ENCODE measurements around the gene TMEM61.
"Not testable (repeated sequence)": the region's sequence is repeated elsewhere in the genome, so short reads cannot be mapped to it uniquely, and the experiment has no call there.

Gene TMEM61

DNA sequence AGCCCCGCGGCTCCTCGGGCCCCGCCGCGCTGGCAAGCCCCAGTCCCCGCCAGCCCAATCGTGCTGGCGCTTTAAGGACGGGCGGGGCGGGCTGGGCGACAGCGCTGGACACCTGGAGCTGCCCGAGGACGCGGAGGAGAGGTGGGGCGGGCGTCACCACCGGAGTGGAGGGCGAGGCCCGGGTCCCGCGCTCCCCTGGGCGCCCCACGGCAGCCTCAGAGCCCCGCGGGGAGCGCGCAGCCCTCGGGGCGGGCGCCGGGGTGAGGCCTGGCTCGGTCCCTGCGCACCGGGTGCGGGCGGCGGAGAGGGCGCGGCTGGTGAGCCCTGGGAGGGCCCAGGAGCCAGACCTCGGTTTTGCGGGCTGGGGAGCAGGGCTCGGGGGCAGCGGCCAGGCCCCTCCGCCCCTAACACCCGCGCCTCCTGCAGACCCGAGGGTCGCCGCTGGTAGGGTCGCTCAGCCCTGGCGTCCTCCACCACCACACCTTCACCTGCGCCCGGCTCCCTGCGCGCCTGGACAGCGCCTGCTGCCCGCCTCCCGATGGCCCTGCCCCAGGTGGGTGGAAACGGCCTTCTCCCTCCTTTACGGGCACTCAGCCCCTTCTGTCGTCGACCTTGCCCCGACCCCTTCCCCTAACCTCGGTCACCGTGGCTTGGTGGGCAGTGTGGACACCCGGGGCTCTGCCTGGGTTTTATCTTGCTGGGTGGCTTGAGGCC lies at the start of gene TMEM61:
Gene TMEM61, plus strand, starts transcription at position 101 of the 714 bp plus-strand sequence. Its CDS starts 438 bp downstream, at position 539.
- DNase-seq, result no peak

- DNase-seq, result no peak
These were observed 49.1 kb upstream of the TMEM61 start for GRCh38 chr1:54931275-54931840.

DNA sequence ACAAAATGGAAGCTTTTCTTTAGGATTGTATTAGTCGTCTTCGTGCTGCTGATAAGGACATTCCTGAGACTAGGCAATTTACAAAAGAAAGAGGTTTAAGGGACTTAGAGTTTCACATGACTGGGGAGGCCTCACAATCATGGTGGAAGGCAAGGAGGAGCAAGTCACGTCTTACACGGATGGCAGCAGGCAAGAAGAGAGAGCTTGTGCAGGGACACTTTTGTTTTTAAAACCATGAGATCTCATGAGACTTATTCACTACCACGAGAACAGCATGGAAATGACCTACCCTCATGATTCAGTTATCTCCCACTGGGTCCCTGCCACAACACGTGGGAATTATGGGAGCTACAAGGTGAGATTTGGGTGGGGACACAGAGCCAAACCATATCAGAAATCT lies 46.3 kb upstream of the TMEM61 start:
- DNase-seq, result not testable (repeated sequence)

GRCh38 chr1:54934869-54935268 lies 45.6 kb upstream of the TMEM61 start:
- no peak for DNase-seq

DNA sequence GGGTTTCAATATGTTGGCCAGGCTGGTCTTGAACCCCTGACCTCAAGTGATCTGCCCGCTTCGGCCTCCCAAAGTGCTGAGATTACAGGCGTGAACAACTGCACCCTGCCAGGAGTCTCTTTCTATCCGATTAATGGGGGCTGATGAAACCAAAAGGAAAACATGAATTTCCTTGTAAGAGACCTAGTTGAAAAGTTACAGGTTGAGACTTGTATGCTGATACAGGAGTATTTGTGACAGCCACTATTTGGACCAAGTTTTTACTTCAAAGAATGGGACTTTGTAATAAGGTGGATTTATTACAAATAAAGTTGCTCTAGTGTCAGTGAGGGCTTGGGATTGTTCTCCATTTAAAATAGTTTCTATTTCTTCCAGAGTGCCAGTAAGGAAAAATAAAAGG lies 43.6 kb upstream of the TMEM61 start:
- DNase-seq, result no peak

GRCh38 chr1:54937469-54937868 lies 43.0 kb upstream of the TMEM61 start:
- DNase-seq, result no peak

GRCh38 chr1:54938955-54939354 lies 41.5 kb upstream of the TMEM61 start:
- not testable (repeated sequence) for DNase-seq

DNA sequence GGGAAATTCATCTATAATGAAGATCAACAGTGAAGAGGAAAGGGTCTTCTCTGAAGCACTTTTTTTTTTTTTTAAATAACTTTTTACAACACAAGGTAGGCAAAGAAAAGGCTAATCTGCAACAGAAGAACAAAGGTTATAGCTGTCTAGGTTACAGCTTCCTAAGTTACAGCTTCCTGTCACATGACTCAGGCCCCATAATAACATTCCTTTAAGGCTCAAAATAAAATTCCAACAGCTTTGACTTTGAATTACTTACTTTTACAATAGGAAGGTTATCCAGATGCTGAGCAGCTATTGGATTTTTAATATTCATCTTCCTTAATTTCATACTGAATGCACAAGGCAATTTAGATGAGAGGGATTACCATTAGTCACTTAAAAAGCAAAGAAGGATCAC lies 40.4 kb upstream of the TMEM61 start:
- DNase-seq, result no peak

GRCh38 chr1:54942976-54943375 lies 37.5 kb upstream of the TMEM61 start:
- no peak for DNase-seq

GRCh38 chr1:54944610-54945392 lies 35.6 kb upstream of the TMEM61 start:
- peak; percentile 38 for DNase-seq

GRCh38 chr1:54945393-54945936 lies 35.0 kb upstream of the TMEM61 start:
- DNase-seq, result peak; percentile 3

DNA sequence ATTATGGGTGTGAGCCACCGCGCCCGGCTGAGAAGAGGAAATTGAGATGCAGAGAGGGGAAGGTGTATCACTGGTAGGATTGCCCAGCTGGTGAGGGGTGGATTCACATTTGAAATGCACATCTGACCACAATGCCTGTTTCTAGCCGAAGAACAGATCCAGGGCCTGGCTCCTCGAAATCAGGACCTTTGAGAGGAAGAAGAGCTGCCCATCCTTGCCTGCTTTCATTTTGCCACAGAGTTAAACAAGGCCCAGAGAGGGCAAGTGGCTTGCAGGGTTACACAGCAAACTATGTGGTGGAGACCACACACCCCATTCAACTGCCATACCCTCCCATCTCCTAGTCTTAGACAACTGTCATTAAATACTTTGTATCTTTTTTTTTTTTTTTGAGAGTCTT lies 32.9 kb upstream of the TMEM61 start:
- no peak for DNase-seq

DNA sequence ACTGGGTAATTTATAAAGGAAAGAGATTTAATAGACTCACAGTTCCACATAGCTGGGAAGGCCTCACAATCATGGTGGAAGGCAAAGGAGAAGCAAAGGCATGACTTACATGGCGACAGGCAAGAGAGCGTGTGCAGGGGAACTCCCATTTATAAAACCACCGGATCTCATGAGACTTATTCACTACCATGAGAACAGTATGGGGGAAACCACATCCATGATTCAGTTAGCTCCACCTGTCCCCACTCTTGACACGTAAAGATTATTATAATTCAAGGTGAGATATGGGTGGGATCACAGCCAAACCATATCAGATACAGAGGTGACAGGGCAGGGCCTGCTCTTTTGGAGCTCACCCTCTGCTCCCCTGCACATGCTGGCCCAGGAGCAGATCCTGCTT lies 31.4 kb upstream of the TMEM61 start:
- no peak for DNase-seq

GRCh38 chr1:54950006-54950368 lies 30.4 kb upstream of the TMEM61 start:
- no peak for DNase-seq

DNA sequence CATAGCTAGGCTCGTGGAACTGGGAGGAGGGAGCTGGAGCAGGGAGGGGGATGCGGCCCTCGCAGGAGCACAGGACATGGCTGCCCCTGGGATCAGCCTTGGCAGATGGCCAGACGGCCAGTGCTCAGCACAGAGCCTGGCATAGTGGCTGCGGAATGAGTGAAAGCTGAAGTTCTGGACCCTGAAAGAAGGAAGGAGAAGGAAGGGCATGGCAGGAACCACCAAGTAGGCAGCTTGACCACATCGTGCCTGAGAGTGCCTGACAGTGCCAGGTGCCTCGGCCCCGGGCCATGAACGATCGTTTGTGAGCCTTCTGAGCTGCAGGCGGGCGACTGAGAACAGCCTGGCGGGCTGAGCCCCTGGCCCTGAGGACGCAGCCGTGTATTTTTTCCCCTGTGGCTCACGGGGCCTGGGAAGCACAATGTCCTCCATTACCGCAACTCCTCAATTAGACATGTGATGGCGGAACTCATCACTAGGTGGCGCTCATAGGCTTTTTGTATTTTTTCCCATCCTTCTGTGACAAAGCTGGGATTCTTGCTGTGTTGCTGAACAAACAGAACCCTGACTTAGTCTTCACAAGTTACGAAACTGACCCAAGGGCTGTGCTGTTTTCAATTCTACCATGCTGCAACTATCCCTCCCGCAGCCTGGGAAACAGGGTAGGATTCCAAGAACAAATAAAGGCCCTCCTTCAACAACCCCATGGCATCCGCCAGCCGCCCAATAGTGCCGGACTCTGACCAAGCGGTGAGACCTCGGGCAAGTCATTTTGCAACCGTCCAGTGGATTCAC lies 29.9 kb upstream of the TMEM61 start:
- DNase-seq, result peak; percentile 8

DNA sequence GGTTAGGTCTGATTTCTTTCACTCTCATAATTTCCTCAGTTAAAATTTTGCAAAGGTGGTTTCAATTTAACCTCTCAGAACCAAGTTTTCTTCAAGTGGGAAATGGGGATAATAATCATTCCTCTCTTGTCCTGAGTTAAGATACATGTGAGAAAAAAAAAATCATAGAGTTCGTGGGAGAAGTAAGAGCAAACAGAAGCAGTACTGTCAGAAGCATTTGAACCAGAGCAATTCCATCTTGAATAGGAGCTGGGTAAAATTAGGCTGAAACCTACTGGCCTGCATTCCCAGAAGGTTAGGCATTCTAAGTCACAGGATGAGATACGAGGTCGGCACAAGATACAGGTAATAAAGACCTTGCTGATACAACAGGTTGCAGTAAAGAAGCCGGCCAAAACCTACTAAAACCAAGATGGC lies 28.6 kb upstream of the TMEM61 start:
- no peak for DNase-seq

- DNase-seq, result no peak
These were observed 27.3 kb upstream of the TMEM61 start for GRCh38 chr1:54952950-54953718.

DNA sequence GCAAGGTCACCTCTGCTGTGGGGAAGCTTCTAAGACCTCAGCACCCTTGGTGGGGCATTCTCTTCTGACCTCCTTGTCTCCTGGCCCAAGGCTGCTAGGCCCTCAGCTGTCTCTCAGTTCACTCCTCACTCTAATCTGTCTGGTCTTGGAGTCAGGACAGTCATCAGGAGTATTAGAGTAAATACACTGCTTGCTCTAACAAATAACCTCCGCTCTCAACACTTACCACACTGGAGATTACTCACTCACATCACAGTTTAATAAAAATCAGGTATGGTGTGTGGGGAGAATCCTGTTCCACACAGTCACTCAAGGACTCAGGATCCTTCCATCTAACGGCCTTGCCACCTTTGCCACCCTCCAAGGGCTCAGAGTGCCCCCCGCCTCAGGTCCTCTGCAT lies 26.6 kb upstream of the TMEM61 start:
- DNase-seq, result no peak

GRCh38 chr1:54955359-54955758 lies 25.1 kb upstream of the TMEM61 start:
- DNase-seq, result no peak

- DNase-seq, result no peak
These were observed 23.7 kb upstream of the TMEM61 start for GRCh38 chr1:54956726-54957125.

- no peak for DNase-seq
These were observed 21.2 kb upstream of the TMEM61 start for GRCh38 chr1:54959241-54959640.

Measured in NK-92 treated with Interleukin-12 subunit alpha and Interleukin-12 subunit beta, amount 100 ng/mL, for 24 hours (cell line).